ENCODE results near the gene GABARAP. TPM values are rescaled to one million over a fixed set of nuclear protein-coding genes. Genes with fewer than 3 reads are reported as not detected.

The GABARAP gene
- total and polyA plus RNA-seq, 10 of the 15 experiments (the other 5 are each of a cell fraction or from before 2014, with no cell fraction given), result 134 to 613 (median 285) TPM

GRCh38 chr17:7233701-7234082 is 8.6 kb downstream of the GABARAP start:
- ChIA-PET CTCF (interaction anchor here (1.5 to 6.6 kb wide), 3 partner anchors 9 to 62 kb away, joined by 3 to 50 read pairs (median 4); partner anchors contain the start of genes ACADVL, DLG4 and GABARAP), POLR2A (interaction anchor here (1.0 to 5.1 kb wide), 6 partner anchors 8 to 18 kb away, joined by 3 to 60 read pairs (median 7); partner anchors contain the start of genes ACADVL, DLG4 and GABARAP), SMC1A (ENCODE audit: uncharacterized antibody, unreplicated experiment) (interaction anchor here (1.0 to 2.1 kb wide), 3 partner anchors 9 to 16 kb away, joined by 3 to 13 read pairs (median 4); partner anchors contain the start of genes ACADVL, DLG4 and GABARAP), RAD21 (ENCODE audit: unreplicated experiment) (interaction anchor here (2.3 kb wide), 1 partner anchor 13 kb away, joined by 10 read pairs; no protein-coding TSS in a partner anchor)
- WGBS (ENCODE audit: insufficient coverage, insufficient replicate concordance, low lambda C conversion rate, missing lambda C conversion rate), result under 1% methylated on average over 9 of the region's 9 CpGs
- H3K79me2 ChIP-seq (ENCODE audit: control insufficient read depth, insufficient read depth, low read length), result peaks cover 52% of the 10 kb centered on the region
- peak overlapping the region; percentile 84 for H3K4me3 ChIP-seq
- intact Hi-C loops (cut with micrococcal nuclease; ENCODE audit: unreplicated experiment) (no loop called here), in situ Hi-C loops (cut with MboI) (no loop called here)
- H3K4me2 ChIP-seq (ENCODE audit: control insufficient read depth, insufficient read depth), result peak overlapping the region; percentile 91
- peak overlapping the region; percentile 95 for H3K9ac ChIP-seq (ENCODE audit: control insufficient read depth, insufficient read depth, low read length)
- H3K27ac ChIP-seq (ENCODE audit: control insufficient read depth, insufficient read depth), result peak overlapping the region; percentile 86
- ATAC-seq (peak; percentile 22; the same call in 2 of the 3 replicates), DNase-seq (ENCODE audit: low read depth, low spot score) (no peak), FAIRE-seq (no peak)
- no TSS peak for BruUV-seq (replicated peaks)
- no peaks in the 10 kb centered on the region for H3K9me3 ChIP-seq (replicated peaks; ENCODE audit: control insufficient read depth, insufficient read depth, low read length)
- peaks cover 20% of the 10 kb centered on the region for H3K4me1 ChIP-seq (ENCODE audit: control insufficient read depth, insufficient read depth, low read length)
- H2AFZ ChIP-seq (ENCODE audit: control insufficient read depth, low read depth, low read length), result peak overlapping the region; percentile 74
- TF ChIP-seq NRF1 (conservative IDR thresholded peaks at IDR 0.05; ENCODE audit: low read depth, low read length) (no peak), IKZF2 (IDR thresholded peaks at IDR 0.05) (0 out of 4 replicates have a peak, but pooled peaks of 1 of the 2 experiments have one; percentile 21)
- no peaks in the 10 kb centered on the region for H4K20me1 ChIP-seq (ENCODE audit: control insufficient read depth, insufficient read depth)
- peaks cover 12 to 21% of the 10 kb centered on the region in 2 experiments for H3K36me3 ChIP-seq (ENCODE audit: control insufficient read depth in 2 of 2, insufficient read depth in 2 of 2, low read length in 1 of 2)
- H3K27me3 ChIP-seq (replicated peaks in 1 of 2; ENCODE audit: control insufficient read depth in 2 of 2, insufficient read depth in 2 of 2, low read length in 1 of 2), result no peaks in the 10 kb centered on the region

GRCh38 chr17:7232114-7232513 is 10.1 kb downstream of the GABARAP start:
- peaks cover 38% of the 10 kb centered on the region for H3K79me2 ChIP-seq (ENCODE audit: control insufficient read depth, insufficient read depth, low read length)
- in situ Hi-C loops (cut with MboI), result no loop called here

More at GRCh38 chr17:7232114-7232513, 10.1 kb downstream of the GABARAP start:
- FAIRE-seq (no peak), DNase-seq (ENCODE audit: low read depth, low spot score) (no peak), ATAC-seq (no peak)
- Histone ChIP-seq H3K9me3 (replicated peaks; ENCODE audit: control insufficient read depth, insufficient read depth, low read length) (no peaks in the 10 kb centered on the region), H3K27ac (ENCODE audit: control insufficient read depth, insufficient read depth) (no peak overlapping the region), H3K4me3 (peak overlapping the region; percentile 55; the same call in 1 of the 2 replicates), H3K4me1 (ENCODE audit: control insufficient read depth, insufficient read depth, low read length) (peaks cover 20% of the 10 kb centered on the region), H4K20me1 (ENCODE audit: control insufficient read depth, insufficient read depth) (no peaks in the 10 kb centered on the region), H3K27me3 (replicated peaks in 1 of 2; ENCODE audit: control insufficient read depth in 2 of 2, insufficient read depth in 2 of 2, low read length in 1 of 2) (no peaks in the 10 kb centered on the region), H3K36me3 (ENCODE audit: control insufficient read depth in 2 of 2, insufficient read depth in 2 of 2, low read length in 1 of 2) (peaks cover 16 to 26% of the 10 kb centered on the region in 2 experiments), H3K9ac (ENCODE audit: control insufficient read depth, insufficient read depth, low read length) (no peak overlapping the region), H2AFZ (ENCODE audit: control insufficient read depth, low read depth, low read length) (no peak overlapping the region), H3K4me2 (ENCODE audit: control insufficient read depth, insufficient read depth) (peak overlapping the region; percentile 91)
- TSS peak; percentile 41 for BruUV-seq (replicated peaks)
- intact Hi-C loops (cut with micrococcal nuclease; ENCODE audit: unreplicated experiment), result no loop called here
- ChIA-PET POLR2A (interaction anchor here (0.6 to 5.1 kb wide), 2 partner anchors 10 to 11 kb away, joined by 4 to 60 read pairs; partner anchors contain the start of genes ACADVL and DLG4), CTCF (interaction anchor here (0.7 to 6.6 kb wide), 3 partner anchors 10 to 961 kb away, joined by 3 to 50 read pairs (median 3); partner anchors contain the start of genes ACADVL, DLG4 and GABARAP), SMC1A (ENCODE audit: uncharacterized antibody, unreplicated experiment) (interaction anchor here (0.6 kb wide), 1 partner anchor 283 kb away, joined by 3 read pairs; no protein-coding TSS in a partner anchor), RAD21 (ENCODE audit: unreplicated experiment) (interaction anchor here (1.1 kb wide), 1 partner anchor 13 kb away, joined by 3 read pairs; no protein-coding TSS in a partner anchor)
- 78% methylated on average over 5 of the region's 5 CpGs for WGBS (ENCODE audit: insufficient coverage, insufficient replicate concordance, low lambda C conversion rate, missing lambda C conversion rate)
- TF ChIP-seq MLLT1 (IDR thresholded peaks at IDR 0.05) (0 out of 2 replicates have a peak, but pooled peaks have one; percentile 12), ZNF622 (IDR thresholded peaks at IDR 0.05) (no peak)

All from GM12878 (cell line).